GM19035 (cell line): ENCODE results near the gene EHMT1.

Source experiments
- ATAC-seq: cut with Tn5 transposase; IDR thresholded peaks from one replicate; pipeline ENCODE4 v1.9.1; 2021; ENCODE audit not compliant: unreplicated experiment

Gene EHMT1

DNA sequence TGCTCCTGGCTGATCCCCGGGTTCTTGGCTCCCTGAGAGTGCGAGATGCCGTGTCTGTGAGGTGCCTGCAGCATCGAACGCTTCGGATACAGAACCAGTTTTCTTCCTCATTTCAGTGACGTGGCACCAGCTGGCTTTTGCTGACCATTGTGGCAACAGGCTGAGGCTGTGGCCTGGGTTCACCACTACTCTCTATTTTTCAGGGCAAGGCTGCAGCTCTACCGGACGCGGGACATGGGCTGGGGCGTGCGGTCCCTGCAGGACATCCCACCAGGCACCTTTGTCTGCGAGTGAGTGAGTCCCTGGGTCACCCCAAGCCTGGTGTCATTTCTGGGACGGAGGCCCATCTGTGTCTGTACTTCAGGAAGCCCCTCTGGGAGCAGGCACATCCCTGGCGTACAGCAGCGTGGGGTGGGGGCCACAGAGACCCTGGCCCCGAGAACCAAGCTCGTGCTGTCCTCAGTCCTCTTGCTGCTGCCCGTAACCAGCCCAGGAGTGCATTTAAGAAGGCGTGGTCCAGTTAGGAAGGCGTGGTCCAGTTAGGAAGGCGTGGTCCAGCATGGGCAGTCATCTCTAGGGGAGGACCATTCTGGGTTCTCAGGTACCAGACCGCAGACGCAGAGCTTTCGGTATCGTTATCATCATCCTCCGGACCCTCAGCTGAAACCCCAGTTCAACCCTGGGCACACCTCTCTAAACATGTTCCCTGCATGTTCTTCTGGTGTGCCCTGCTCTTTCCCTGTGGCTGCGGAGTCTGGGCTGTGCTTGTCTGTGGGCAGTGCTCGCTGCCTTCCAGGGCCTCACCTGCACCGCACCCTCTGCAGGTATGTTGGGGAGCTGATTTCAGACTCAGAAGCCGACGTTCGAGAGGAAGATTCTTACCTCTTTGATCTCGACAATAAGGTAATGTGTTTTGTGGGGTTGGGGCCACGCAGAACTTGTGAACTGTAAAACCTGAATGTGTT is 198.7 kb downstream of the EHMT1 start:
- no peak for ATAC-seq

DNA sequence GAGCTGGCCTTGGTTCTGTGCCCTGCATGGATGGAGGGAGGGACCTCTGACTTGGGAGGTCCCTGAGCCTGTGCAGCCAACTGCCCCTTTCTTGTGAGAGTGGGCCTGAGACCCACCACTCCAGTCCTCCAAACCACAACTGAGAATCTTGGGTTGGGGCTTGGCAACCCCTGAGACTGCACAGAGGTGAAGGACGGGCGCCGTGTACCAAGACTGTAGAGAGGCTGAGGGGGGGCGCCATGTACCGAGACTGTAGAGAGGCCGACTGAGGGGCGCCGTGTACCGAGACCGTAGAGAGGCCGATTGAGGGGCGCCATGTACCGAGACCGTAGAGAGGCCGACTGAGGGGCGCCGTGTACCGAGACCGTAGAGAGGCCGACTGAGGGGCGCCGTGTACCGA is 199.5 kb downstream of the EHMT1 start:
- ATAC-seq = no peak

DNA sequence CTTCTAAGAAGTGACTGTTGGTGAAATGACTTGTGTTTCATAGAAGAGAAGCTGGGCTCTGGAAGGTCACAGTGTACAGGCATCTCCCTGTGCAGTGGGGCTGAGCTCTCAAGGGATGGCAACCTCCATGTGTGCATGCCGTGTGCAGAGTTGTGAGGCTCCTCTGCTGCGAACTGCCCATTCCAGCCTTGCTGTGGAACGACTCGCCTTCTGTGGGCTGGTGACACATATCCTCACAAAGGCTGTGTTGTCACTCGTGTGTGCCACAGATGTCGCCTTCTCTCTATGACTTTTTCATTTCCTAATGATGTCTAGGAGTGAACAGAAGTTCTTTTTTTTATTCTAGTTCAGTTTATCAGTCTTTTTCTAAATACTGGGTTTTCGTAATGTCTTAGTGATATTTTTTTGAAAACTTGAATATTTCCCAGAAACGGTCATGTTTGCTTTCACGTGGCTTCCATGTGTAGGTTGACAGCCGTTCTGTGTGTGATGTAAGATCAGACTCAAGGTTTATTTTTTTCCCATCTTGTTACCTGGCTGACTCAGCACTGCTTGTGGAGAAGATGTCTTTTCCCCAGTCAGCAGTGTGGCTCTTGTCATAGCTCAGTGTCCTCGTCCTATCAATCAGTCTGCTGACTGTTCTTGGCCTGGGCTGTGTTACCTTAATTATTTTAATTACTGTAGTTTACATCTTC is 201.5 kb downstream of the EHMT1 start:
- no peak for ATAC-seq

DNA sequence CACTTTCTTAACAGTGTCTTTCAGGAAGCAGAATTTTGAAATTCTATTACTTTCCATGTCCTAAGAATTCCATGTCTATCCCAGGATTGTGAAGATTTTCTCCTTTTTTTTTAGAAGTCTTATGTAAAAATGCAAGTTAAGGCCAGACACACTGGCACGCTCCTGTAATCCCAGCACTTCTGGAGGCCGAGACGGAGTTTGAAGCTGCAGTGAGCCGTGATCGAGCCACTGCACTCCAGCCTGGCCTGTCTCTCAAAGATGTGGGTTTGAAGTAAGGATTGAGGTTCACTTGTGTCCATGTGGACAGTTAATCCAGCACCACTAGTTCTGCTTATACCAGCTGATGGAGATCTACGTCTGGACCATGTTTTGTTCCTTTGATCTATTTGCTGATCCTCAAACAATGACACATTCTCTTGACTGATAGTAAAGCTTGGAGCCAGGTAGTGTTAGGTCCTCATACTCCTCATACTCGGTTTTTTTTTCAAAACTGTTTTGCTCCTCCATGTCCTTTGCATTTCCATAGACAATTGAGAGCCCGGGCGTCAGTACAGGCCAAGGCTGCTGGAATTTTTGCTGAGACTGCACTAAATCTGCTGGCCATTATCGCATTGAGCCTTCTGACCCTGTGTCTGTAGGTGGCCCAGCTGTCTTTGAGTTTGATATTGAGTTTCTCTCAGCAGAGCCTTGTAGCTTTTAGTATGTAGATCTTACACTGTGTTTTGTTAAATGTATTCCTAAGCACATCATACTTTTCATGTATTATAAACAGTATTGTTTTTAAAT is 205.4 kb downstream of the EHMT1 start:
- ATAC-seq = no peak

DNA sequence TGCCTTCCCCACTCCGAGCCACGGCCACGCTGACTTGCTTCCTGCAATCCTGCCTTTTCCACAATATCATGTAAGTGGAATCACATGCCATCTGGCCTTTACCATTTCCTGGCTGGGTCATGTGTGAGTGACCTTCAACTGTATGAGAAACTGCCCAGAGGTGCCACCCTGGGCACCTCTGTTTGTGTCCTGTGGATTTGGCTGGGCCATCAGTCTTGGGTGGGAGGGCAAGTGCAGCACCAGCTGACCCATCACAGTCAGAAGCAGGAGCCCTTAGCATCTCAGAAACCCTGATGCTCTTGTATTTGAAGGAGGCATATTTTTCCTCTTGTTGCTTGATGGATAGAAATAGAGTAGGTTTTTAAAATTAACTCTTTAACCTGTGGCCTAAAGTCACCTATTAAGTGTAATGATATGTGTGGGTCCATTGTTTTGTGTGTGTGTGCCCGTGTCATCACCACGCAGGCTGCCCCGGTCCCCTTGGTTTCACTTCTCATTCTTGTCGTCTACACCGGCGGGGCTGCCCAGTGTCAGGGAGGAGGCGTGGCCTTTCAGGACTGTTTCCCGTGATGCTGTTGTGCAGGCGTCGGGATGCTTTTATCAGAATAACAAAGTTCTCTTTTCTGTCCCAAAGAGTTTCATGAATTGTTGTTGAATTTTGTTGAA is 206.7 kb downstream of the EHMT1 start:
- ATAC-seq = no peak

DNA sequence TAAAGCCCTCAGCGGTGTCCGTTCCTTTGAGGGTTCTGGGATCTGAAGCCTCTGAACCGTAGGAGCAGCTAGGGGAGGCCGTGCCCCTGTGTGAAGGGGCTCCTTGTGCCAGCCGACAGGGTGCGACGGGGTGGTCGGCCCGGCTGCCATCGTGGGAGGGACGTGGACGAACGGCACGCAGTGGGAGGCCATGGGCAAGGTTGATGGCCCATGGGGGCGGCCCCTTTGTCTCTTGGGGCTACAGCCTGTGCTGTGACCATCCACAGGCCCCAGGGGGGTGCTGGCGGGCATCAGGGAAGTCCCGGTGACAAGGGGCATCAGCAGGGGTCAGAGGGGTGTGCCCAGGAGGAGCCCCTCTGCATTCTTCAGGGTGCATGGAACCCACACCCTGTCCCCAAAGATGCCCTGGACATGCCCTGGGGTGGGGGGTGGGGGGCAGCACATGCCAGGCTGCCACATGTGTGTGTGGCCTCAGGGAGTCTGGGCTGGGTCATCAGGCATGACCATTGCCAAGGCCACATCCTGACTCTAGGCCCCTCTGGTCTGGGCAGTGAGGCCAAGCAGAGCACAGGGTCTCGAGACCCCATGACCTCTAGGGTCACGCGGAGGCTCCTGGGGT is 209.2 kb downstream of the EHMT1 start:
- no peak for ATAC-seq

DNA sequence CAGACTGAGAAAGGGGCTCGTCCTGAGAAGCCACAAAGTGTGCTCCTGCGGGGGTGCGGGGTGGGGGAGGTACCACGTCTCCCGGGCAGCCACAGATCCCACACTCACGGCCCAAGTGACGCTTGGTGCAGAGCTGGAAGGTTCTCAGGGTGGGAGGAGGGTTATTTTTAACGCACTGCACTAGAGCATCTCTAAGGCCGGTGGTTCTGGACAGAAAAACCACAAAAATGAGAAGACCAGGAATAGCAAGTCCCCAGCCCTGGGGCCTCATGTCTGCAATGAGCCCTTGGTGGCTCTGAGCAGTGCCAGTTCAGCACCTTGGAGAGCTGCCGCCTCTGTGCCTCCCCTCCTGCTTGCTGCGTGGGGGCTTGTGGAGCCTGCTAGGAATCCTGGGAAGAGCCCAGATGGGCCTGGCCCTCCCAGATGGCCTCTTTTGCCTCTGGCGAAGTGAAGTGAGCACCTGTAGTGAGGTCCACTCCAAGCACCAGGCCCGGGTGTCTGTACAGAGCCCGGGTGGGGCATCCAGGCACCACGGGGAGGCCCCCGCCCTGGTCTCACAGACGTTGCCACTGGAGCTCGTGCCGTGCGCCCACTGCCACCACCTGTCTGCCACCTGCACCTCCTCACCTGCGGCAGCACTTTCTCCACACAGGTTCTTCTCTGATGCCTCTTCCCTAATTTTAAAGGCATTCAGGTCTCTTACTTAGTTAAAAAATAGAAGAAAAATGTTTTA is 209.9 kb downstream of the EHMT1 start:
- no peak for ATAC-seq

DNA sequence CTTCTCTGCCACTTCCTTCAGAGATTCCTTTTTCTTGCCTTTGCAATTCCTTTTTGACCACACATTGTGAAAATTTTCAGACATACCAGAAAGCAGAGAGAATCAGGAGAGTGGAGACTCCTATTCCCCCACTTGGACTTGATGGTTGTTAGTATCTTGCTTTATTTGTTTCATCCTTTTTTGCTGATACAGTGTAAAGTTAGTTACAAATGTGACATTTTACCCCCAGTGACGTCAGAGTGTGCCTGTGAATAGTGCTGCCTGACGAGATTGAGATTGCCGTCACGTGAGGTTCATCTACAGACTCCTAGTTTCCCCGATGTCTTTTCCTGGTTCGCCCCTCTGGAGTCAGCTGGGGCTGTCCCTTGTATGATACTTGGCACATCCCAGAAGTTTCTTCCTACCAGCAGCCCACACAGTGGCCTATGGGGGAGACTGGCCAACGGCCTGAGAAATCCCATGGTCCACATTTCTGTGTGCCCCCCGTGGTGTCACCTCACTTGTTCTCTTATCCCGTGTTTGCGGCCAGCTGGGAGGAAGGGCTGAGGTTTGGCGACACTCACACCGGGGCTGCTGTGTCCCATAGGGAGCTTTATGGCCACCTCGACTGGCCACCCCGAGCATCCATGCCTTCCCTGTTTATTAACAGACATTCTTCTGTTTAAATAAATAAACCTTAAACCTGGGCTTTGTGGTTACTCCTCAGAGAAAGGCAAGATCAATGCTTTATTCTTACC is 210.6 kb downstream of the EHMT1 start:
- ATAC-seq = no peak

DNA sequence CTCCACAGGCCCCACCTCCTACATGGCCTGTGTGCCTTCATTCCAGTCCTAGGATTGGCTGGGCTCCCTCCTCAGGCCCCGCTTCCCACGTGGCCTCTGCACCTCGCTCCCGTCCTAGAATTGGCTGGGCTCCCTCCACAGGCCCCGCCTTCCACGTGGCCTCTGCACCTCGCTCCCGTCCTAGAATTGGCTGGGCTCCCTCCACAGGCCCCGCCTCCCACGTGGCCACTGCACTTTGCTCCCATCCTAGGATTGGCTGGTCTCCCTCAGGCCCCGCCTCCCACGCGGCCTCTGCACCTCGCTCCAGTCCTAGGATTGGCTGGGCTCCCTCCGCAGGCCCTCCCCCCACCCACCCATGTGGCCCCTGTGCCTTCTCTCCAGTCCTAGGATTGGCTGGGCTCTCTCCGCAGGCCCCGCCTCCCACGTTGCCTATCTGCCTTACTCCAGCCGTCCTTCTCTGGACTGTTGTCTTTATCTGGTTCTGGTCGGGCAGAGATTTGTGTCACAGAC is 213.4 kb downstream of the EHMT1 start:
- no peak for ATAC-seq

DNA sequence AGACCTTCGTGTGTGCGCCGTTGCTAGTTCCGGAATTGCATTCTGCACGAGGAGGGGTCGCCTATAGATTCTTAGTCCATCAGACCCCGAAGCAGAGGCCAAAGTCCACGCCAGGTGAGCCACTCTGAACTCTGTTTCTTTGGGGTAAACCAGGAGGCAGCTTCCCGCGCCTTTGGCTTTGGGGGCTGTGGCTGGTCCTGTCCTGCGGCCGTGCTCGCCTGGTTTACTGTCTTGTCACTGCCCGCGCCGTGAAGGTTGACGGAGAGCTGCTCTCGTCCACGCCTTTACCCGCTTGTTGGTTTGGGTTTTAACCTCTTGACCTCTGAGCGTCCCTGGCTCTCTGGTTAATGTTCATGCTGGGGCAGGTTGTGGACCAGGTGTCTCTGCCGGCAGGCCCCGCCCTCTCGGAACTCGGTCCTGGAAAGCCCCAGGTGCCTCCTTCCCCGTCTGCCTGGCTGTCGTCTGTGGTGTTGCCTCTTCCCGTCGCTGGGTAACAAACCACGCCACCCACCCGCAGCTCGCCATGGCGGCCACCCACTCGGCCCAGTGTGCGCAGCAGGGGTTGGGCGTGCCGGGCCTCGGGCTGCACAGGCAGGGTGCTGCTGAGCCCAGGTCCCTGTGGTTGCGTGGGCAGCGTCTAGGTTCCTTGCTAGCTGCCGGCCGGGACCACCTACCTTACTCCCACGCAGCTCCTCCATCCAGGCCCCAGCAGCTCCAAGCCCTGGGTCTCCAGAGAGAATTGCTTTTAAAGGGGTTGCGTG is 214.2 kb downstream of the EHMT1 start:
- ATAC-seq = no peak

DNA sequence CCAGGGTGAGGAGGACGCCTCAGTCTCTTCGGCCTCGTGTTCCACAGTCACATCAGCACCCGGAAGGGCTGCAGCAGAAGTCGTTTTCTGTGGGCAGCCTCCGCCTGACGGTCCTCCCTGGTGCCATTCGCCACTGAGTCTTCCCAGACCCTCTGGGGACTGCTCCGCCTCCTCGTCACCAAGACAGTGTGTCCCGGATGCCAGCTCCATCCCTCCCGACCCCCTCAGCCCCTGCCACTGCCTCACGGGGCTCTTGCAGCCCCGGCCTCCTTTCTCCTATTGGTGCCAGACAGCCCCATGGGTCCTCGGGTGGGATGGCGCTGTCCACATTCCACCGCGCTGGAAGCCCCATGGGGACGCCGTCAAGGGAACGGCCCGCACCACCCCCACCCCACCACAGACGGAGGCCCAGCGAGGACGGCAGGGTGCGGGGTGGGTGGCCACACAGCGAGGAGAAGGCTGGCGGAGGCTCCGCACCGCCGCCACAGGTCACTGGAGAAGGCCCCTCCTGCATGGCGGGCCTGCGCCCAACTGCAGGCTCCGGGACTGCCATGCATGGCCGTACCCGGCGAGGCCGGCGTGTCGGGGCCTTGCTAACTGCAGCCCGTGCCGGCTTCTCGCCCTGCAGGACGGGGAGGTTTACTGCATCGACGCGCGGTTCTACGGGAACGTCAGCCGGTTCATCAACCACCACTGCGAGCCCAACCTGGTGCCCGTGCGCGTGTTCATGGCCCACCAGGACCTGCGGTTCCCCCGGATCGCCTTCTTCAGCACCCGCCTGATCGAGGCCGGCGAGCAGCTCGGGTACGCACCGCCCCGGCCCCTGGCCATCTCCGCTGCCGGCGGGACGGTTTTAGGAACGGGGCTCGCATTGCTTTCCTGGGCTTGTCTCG is 215.2 kb downstream of the EHMT1 start:
- ATAC-seq = no peak

DNA sequence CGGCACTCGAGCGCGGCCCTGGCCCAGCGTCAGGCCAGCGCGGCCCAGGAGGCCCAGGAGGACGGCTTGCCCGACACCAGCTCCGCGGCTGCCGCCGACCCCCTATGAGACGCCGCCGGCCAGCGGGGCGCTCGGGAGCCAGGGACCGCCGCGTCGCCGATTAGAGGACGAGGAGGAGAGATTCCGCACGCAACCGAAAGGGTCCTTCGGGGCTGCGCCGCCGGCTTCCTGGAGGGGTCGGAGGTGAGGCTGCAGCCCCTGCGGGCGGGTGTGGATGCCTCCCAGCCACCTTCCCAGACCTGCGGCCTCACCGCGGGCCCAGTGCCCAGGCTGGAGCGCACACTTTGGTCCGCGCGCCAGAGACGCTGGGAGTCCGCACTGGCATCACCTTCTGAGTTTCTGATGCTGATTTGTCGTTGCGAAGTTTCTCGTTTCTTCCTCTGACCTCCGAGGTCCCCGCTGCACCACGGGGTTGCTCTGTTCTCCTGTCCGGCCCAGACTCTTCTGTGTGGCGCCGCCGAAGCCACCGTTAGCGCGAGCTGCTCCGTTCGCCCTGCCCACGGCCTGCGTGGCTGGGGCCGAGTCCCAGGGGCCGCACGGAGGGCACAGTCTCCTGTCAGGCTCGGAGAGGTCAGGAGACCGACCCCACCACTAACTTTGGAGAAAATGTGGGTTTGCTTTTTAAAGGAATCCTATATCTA is 216.2 kb downstream of the EHMT1 start:
- no peak for ATAC-seq

DNA sequence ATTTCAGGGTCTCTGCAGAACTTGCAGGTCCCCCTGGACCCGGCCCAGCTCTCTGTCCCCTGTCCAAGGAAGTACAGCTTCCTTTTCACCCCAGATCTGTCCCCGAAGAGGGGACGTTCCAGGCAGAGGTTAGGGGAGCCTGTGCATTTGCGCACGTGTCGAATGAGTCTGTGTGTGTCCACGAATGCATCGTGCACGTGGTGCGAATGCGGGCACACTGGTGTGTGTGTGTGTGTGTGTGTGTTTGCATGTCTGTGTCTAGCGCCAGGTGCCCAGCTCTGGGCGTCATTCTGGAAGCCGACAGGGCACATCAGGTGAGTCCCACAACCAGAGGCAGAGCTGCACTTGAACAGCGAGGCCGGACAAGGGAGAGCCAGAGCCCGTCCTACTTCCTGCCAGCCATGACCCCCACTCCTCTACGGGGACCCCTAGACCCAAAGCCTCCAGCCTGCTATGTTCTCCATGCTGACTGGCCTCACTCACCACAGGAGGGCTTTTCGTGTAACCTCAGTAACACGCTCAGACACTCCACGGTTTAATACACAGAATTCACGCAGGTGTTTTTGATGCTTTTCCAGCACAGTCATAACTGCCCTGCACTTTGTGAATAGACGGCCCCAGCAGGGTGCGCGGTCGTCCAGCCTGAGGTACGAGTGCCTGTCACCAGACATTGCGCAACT is 217.5 kb downstream of the EHMT1 start:
- no peak for ATAC-seq

DNA sequence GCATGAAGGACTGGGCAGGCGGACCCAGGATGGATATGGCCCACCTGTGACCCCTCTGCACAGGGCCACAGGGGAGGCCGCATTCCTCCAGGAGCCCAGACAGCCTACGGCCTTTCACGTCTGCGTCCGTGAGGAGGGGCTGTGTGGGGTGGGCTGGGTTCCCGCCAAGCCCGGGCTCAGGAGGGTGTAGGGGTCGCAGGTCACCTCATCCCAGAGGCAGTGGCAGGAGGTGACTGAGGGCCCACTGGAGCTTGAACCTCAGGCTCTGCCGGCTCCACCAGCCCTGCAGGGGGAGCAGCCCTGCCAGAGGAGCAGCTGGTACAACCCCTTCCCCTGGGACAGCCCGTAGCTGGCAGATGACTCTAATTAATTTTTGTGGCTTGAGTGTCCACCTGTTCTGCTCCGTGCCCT is 218.0 kb downstream of the EHMT1 start:
- no peak for ATAC-seq

DNA sequence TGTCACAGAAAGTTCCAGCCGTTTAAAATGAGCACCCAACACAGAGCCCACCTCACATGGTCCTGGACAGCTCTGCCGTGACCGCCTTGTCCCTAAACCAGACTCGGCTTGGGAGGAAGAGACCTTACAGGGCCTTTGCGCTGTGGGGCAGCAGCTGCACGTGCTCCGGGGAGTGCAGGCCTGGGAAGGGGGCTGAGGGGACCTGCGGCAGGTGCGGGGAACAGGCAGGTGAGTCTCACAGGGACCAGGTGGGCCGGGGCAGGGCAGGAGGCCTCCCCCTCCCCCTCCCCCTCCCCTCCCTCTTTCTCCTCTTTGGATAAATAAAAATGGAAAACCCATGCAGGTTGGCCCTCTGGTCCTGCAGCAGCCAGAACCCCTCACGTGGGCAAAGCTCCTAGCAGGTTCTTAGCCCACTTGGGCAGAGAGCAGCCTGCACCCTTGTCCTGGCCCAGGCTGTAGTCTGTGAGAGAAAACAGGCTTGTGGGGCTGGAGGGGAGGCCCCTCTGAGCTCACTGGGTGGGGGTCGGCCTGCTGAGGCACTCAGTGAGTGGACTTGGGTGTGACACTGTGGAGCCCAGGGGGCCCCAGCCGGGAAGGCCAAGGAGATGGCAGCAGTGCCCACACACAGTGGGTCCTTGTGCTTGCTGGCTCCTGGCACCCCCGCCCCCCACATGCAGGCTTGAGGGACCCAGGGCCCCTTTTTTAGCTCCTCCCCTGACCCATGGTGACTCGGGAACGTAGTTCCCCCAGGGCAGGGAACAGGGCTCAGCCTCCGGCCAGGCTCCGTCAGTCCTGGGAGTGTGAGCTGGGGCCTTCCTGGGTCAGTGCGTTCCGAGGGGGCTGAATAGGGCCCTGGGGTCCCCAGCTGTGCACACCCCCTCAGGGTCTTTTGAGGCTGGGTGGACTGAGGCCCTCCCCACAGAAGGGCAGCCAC is 218.8 kb downstream of the EHMT1 start:
- ATAC-seq = no peak
